Superior temporal gyrus (tissue), 1 donor: ENCODE data around the gene SZT2.

ENCODE experiments used
- DNase-seq: peaks from one replicate; pipeline ENCODE4 v3.0.0-alpha.2; 2016; ENCODE audit errors: extremely low spot score

The SZT2 gene

DNA sequence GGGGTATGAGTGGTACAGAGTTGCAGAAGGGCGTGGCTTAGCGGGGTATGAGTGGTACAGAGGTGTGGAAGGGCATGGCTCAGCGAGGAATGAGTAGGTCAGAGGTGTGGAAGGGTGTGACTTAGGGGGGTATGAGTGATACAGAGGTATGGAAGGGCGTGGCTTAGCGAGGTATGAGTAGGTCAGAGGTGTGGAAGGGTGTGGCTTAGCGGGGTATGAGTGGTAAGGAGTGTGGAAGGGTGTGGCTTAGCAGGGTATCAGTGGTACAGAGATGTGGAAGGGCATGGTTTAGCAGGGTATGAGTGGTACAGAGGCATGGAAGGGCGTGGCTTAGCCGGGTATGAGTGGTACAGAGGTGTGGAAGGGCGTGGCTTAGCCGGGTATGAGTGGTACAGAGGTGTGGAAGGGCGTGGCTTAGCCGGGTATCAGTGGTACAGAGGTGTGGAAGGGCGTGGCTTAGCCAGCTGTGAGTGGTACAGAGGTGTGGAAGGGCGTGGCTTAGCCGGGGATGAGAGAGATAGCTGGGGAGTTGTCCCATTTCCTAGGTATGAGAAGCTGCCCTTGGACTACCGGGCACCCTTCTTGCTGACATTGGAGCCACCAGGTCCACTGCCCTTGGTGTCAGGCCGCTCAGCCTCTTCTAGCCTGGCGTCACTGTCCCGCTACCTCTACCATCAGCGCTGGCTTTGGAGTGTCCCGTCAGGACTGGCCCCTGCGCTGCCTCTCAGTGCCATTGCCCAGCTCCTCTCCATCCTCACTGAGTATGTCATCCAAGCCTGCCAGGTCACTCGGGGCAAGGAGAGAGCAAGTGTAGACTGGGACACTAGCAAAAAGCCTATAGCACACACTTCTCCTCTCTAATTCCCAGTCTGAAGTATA is 34.2 kb downstream of the SZT2 start:
- DNase-seq: no peak

DNA sequence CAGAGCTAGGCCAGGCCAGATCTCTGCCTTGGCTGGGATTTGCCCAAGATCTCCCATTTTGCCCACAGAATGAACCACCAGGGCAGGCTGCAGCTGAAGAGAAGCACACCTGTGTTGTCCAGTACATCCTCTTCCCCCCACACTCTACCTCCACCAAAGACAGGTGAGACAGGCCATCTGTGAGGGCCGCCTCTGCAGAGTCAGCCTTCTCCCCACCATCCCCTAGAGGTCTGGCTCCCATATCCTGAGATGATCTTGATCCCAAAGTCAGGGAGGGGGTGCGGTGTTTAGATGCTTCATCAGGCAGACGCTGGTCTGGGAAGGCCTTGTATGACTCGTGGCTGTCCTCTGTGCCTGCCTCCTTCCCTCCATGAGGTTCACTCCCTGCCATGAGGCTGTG is 35.3 kb downstream of the SZT2 start:
- DNase-seq: no peak

DNA sequence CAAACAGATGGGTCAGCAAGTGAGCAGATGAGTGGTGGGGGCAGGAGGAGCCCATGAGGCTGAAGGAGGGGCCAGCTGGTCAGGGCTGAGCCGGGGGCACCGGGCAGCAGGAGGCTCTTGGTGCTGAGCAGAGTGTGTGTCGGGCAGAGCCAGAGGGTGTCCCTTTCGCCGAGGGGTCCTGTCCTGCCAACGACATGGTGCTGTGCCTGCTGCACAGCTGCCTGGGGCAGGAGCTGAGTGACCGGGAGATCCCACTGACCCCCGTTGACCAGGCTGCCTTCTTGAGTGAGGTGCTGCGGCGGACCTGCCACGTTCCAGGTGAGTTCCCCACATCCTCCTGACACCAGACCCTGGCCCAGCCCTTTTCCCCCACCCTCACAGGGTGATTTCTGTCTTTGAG is 36.5 kb downstream of the SZT2 start:
- DNase-seq: no peak

DNA sequence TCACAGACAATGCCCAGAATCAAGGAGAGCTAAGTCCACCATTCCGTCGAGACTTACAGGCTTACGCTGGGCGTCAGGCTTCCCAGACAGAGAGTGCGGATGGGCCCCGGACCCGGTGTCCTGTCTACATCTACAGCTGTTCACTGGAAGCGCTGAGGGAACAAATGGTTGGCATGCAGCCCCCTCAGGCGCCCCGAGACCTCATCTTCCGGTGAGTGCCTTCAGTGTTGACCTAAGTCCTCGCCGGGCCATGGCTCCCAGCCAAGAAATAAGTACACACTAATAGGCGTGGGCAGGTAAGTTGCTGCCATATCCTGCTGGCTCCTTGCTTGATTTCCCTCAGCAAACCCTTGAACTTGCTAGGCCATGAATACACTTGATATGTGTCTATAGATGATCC is 37.8 kb downstream of the SZT2 start:
- DNase-seq: no peak

DNA sequence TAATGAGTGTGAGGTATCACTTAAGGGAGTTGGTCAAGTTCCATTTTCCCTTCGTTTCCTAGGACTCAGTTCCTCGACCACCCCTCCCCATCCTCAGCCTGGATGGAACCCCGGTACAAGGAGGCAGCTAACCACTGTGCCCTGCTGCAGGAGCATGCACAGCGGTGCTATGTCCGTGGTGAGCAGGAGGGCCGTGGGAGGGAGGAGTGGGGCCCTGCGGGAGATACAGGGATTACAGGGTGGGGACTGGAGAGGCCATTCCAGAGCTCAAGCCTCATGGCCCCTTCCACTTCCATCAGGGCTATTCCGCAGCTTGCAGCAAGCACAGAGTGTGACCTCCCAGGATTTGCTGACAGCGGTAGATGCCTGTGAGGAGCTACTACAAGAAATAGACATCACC is 38.2 kb downstream of the SZT2 start:
- DNase-seq: no peak

DNA sequence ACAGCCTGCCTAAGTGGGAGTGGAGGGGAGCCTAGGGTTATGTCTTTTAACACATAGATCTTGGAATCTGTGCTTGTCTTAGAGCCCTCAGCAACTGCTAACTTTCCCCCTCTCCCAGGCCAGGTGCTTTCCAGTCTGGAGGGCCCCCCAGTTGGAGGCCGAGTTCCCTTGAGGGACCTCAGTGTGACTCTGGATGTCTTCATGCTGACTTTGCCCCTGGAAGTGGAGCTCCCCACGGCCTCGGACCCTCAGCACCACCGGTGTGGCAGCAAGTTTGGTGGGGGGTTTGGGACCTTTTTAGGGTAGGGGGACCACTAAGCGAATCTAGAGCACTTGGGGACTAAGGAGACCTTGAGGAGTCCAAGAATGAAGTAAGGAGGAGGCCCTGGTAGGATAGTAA is 41.1 kb downstream of the SZT2 start:
- no peak for DNase-seq

DNA sequence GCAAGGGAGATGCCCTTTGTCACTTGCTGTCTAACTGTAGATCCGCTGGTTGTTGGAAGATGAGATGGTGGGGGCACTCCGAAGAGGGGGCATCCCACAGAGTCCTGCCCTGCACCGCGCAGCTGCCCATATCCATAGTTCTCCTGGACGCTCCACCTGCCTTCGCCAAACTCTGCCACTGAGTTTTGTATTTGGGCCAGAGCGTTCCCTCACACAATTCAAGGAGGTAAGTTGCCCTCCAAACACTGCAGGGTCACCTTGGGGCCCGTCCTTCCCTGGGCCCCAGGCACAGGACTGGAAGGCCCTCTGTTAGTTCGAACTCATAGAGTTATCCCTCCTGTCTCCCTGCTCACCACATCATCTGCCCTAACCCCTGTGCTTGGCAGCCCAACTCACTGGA is 42.0 kb downstream of the SZT2 start:
- DNase-seq: no peak

DNA sequence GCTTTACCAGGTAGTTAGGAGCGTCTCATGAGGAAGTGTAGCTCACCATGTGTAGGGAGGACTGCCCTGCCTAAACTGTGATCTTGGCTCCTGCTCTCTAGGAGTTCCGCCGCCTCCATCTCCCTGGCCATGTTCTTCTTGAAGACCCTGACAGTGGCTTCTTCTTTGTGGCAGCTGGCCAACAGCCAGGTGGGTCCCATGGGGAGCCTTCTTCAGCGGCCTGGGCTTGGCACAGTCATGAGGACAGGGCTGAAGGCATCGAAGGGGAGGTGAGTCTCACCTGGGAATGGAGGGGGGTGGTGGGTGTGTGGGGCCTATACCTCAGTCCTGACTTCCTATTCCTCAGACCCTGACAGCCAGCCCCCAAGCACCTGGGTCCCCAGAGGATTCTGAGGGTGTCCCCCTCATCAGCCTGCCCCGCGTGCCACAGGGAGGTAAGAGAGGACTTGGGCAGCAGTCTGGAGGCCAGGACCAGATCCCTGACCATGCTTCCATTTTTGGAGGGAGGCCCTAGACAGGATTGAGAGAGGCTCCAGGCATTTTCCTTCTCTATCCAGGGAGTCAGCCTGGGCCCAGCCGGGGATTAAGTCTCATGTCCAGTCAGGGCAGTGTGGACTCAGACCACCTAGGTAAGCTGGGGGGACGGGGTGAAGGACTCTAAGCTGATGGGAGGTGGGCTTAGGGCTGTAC is 42.6 kb downstream of the SZT2 start:
- no peak for DNase-seq

DNA sequence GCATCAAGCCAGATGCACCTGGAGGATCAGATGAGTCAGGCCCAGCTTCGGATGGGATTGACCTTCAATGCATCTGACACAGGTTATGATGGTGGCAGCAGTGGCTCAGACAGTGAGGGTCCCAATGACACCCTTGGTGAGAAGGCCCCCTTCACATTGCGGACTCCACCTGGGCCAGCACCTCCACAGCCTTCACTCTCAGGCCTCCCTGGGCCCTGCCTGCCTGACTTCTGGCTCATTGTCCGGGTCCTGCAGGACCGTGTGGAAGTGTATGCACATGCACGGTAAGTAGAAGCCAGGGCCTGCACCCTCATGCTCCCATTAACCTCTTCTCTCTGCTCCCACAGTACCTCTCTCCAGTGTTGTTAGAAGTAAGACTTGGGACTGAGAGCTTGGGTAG is 43.2 kb downstream of the SZT2 start:
- DNase-seq: no peak

DNA sequence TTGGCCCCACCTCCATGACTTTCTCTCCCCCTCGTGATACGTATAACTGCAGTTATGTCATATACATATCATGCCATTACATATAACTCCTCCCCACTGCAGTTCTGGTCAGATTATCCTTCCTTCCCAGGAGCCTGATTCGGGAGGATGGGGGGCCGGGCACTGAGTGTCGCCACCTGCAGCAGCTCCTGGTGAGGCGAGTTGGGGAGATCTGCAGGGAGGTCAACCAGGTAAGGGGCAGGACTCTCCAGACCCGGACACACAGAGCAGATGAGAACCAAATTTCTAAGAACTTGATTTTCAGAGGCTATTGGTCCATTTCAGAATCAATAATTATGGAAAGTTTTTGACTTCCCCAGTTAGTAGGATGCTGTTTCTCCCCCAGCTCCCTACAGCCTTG is 44.6 kb downstream of the SZT2 start:
- DNase-seq: no peak

DNA sequence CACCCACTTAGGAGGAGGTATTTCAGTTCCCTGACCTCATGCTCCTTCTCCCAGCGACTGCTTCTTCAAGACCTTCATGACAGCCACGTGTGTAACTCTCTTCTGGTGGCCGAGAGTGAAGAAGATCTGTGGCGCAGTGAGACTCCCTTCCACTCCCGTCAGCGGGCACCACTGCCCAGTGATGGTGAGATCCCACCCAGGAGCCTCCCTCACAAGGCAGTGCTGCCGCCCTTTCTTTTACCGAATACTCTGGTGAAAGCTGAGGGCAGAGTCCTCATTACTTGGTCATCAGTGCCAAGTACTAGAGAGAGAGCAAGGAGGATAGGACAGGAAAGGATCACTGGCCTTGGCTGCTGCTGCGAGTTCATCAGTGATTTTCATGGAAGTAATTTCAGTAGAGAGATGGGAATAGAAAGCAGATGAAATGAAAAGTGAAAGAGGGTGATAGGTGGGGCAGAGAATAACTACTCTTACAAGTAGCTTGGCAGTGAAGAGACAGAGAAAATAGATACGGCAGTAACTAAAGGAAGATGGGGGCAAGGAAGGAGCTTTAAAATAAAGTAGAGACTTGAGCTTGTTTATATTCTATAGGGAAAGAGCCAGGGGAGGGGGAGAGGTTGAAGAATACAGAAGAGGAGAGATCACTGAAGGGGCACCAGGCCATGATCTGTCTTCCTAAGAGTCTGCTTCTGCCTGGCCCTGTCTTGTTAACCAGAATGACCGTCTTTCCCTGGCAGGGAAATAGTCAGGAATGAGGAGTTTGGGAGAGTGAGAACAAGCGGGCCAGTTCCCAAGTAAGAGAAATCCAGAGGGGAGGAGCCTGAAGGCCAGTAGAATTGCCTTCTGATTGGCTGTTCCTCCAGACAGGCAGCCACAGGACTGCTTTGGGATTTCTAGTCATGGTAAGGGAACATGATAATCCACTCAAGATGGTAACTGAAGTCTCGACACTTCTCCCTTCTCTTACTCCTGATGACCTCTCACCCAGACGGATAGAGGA is 45.7 kb downstream of the SZT2 start:
- peak; percentile 22 for DNase-seq

DNA sequence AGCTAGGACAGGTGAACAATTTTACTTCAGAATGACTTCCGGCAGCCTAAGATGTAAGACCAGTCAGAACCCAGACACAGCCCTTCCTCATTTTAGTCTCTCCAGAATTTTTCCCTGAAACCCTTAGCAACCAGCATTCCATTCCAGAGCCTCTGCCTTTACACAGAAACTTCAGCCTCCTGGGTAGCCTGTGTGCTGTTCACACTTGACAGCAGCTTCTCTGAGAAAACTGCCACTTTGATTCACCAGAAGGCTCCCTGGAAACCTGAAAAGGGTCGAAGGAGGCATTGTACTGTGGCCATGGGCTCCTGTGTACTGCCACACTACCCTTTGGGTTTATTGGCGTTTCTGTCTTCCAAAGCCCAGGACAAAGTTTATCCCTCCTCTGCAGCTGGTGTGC is 46.7 kb downstream of the SZT2 start:
- no peak for DNase-seq

DNA sequence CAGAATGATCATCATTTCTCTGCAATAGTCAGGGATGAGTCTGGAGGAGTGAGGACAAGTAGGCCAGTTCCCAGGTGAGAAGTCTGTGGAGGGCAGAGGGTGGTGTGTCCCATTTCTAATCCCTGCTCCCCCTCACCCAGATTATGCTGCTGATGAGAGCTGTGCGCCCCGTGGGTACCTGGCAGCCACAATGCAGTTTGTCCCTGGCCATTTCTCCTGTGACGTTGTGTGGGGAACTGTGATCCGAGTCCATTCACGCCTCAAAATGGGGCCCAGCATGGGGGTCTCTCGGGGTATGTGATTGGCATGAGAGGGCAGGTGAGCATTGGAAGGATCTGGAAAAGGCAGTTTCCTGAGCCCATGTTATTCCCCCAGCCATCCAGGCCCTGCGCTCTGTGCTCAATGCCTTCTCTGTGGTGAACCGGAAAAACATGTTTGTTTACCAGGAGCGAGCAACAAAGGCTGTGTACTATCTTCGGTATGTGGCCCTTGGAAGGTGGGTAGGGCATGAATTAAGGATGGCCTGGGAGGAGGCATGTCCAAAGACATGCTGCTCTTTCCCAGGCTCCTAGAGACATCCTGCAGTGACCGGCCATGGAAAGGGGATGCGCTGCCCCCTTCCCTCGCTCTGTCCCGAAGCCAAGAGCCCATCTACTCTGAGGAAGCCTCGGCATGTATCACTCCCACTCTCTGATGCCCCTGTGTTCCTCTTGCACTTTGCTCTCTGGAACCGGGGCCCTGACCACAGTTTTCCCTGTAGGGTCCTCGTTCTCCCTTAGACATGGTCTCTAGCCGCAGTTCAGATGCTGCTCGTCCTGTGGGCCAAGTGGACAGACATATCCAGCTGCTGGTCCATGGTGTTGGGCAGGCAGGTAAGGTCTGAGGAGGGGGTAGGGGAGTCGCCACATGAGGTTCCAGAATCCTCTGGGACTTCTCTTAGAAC is 47.6 kb downstream of the SZT2 start:
- DNase-seq: no peak

DNA sequence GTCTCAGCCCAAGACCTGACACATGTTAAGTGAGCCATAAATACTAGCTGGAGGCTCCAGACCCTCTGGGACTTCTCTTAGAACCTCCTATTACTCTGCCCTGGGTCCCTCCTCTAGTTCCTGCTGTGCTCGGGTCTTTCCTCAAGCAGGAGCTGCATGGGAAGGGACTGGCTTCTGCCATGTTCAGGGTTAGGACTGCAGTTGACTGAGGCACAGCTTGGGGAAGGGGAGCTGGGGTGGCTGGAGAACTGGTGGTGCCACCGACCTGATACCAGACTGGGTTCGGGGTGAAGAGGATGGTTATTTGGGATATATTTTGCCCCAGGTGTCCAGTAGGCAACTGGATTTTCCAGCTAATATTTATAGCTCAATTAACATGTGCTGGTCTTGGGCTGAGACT is 48.3 kb downstream of the SZT2 start:
- no peak for DNase-seq

DNA sequence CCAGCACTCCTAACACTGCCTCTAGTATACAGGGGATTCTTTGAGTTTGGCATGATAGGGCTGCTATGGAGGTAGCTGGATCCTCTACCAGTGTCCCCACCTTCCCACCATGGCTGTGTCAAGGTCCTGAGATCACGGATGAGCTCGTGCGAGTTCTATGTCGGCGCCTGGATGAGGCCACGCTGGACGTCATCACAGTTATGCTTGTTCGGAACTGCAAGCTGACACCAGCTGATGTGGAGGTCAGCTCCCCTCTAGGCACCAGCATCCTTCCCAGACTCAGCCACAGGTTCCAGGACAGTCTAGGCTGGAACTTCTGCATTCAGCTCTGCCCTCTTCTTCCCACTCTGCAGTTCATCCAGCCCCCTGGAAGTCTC is 48.9 kb downstream of the SZT2 start:
- no peak for DNase-seq

DNA sequence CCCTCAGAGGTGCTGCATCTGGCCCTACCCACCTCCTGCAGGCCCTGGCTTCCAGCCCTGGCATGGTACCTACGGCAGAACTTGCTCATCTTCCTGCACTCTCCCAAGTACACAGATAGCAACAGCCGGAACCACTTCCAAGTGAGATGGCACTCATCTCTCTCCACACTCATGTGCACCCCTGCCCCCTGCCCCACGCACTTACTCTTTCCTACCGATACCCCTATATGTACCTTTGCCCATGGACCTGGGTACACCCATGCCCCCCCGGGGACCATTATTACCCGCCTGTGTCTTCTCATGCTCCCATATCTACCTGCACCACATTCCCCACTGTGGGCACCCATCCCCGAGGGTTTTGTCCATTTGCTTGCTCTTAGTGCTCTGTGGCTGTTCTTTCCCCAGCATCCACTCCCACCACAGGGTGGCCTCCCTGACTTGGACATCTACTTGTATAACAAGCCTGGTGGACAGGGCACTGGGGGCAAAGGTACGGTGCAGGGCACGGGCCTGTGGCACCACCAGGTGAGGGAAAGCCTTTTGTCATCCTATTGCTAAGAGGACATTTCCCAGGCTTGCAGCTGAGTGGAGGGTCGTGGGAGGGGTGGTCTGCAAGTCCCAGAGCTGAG is 49.4 kb downstream of the SZT2 start:
- DNase-seq: no peak

DNA sequence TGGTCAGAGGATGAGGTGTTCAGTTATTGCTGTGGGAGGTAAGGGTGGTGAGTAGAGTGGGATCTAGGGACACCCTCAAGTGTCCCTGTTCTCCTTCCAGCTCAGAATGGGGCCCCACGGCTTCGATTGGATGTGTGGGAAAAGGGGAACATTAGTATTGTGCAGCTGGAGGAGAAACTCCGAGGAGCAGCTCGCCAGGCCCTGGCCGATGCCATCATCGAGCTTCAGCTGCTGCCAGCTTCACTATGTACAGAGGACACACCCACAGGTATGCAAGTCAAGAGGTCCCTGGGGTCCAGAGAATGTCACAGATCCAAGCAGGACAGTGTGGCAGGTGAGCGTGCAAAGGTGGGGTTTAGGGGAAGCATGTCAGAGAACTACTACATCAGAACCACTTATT is 50.1 kb downstream of the SZT2 start:
- no peak for DNase-seq

DNA sequence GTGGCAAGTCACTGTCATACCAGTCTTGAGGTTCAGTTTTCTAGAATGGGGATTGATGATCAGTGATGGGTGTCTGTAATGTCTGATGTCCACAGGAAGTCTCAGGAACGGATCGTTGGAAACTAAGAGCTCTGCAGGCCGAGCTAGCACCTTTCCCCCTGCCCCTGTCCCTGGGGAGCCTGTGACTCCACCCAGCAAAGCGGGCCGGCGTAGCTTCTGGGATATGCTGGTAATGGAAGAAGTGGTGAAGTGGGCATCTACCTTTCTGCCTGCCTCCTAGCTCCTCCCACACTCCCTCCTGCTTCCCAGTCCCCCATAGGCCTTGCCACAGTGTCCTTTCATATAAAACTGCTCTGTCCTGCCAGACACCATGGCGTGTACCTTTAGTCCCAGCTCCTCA is 50.7 kb downstream of the SZT2 start:
- DNase-seq: no peak

DNA sequence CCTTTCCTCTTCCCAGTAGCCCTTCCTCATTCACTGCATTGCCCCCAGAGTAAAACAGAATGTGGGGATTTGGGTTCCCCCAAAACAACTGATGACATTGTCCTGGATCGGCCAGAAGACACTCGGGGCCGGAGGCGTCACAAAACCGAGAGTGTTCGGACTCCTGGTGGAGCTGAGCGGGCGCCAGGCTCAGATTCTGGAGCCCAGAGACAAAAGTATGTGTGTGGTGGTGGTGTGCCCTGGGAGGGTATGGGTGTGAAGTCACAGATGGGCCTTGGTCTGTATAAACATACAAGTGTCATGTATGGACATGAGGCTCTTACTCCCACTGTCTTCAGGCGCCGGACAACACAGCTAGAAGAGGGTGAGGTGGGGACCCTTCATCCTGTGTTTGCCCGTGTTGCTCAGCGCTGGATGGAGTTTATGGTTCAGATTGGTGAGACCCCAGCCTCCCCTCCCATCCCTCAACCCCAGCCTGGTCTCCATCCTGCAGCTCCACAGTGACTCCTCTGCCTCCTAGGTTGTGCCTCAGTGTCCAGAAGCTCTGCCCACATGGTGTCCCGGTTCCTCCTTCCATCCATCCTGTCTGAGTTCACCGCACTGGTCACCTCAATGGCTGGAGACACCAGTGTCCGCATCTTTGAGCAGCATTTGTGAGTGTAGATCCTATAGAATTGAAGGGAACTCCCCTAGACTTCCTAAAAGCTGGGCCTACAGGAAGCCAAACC is 51.6 kb downstream of the SZT2 start:
- DNase-seq: no peak
